HG02571 (cell line): ENCODE measurements around the gene CUL1.

Experiments used
- ATAC-seq: cut with Tn5 transposase; IDR thresholded peaks from one replicate; pipeline ENCODE4 v1.9.1; 2021; ENCODE audit warnings: mild to moderate bottlenecking, moderate library complexity; ENCODE audit not compliant: unreplicated experiment

CUL1 gene

GRCh38 chr7:148698397-148699023 lies at the start of gene CUL1:
CUL1 (plus strand) TSS chr7:148698903; CDS start chr7:148730123, 31,220 bp downstream.
- ATAC-seq, result peak; percentile 74

- ATAC-seq, result no peak
These were observed 48.4 kb upstream of the CUL1 start for GRCh38 chr7:148650232-148650858.

- no peak for ATAC-seq
These were observed 45.9 kb upstream of the CUL1 start for GRCh38 chr7:148652773-148653172.

- no peak for ATAC-seq
These were observed 40.8 kb upstream of the CUL1 start for GRCh38 chr7:148657929-148658328.

- no peak for ATAC-seq
These were observed 37.2 kb upstream of the CUL1 start for GRCh38 chr7:148661471-148661870.

- ATAC-seq, result no peak
These were observed 36.1 kb upstream of the CUL1 start for GRCh38 chr7:148662646-148663045.

GRCh38 chr7:148664324-148664723 lies 34.4 kb upstream of the CUL1 start:
- no peak for ATAC-seq

- ATAC-seq, result no peak
These were observed 33.5 kb upstream of the CUL1 start for GRCh38 chr7:148665221-148665620.

GRCh38 chr7:148669927-148670326 lies 28.8 kb upstream of the CUL1 start:
- no peak for ATAC-seq

- ATAC-seq, result no peak
These were observed 28.3 kb upstream of the CUL1 start for GRCh38 chr7:148670374-148670773.

GRCh38 chr7:148670807-148671206 lies 27.9 kb upstream of the CUL1 start:
- ATAC-seq, result no peak

- no peak for ATAC-seq
These were observed 26.7 kb upstream of the CUL1 start for GRCh38 chr7:148672041-148672440.

GRCh38 chr7:148674689-148675088 lies 24.0 kb upstream of the CUL1 start:
- no peak for ATAC-seq

- ATAC-seq, result no peak
These were observed 22.4 kb upstream of the CUL1 start for GRCh38 chr7:148676291-148676690.

- ATAC-seq, result no peak
These were observed 16.9 kb upstream of the CUL1 start for GRCh38 chr7:148681821-148682220.

- ATAC-seq, result no peak
These were observed 14.3 kb upstream of the CUL1 start for GRCh38 chr7:148684289-148684830.

- no peak for ATAC-seq
These were observed 12.3 kb upstream of the CUL1 start for GRCh38 chr7:148686312-148686937.

- ATAC-seq, result no peak
These were observed 11.1 kb upstream of the CUL1 start for GRCh38 chr7:148687555-148687954.

GRCh38 chr7:148688526-148688925 lies 10.2 kb upstream of the CUL1 start:
- no peak for ATAC-seq

GRCh38 chr7:148693651-148694050 lies 5.1 kb upstream of the CUL1 start:
- ATAC-seq, result no peak

GRCh38 chr7:148694631-148695030 lies 4.1 kb upstream of the CUL1 start:
- no peak for ATAC-seq

GRCh38 chr7:148695953-148696352 lies 2.8 kb upstream of the CUL1 start:
- ATAC-seq, result no peak
